ENCODE measurements around the gene DUSP23.

DNA sequence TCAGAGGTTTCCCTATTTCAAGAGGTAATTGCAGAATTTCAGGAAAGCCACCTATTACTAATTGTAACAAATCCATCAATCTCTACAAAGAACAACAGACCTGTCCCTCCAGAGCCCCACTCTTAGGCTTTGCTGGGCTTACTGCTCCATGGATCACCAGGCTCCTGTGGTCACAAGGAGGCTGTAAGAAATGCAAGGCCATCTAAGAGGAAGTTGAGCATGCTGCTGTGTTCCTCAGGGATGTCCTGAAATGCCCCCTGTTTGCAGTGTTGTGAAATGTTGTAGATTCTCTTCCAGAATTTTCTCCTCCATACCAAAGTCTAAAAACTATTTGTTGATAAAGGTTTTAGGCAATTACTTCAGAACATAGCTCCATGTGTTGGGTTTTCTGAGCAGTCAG is 24.4 kb upstream of the DUSP23 start:
- TF ChIP-seq EZH2 (IDR thresholded peaks at IDR 0.05; ENCODE audit: insufficient read depth, poor library complexity, severe bottlenecking) (no peak), EZH2phosphoT487 (IDR thresholded peaks at IDR 0.05; ENCODE audit: insufficient read depth, low read depth) (no peak)

Measured in GM23248 (cell line).